ENCODE results near the gene MMP3. TPM values are rescaled to one million over a fixed set of nuclear protein-coding genes. Genes with fewer than 3 reads are reported as not detected.

Gene MMP3
- total and polyA plus RNA-seq, 2 experiments from 2014 or later: 0.68 TPM; not detected in 1

DNA sequence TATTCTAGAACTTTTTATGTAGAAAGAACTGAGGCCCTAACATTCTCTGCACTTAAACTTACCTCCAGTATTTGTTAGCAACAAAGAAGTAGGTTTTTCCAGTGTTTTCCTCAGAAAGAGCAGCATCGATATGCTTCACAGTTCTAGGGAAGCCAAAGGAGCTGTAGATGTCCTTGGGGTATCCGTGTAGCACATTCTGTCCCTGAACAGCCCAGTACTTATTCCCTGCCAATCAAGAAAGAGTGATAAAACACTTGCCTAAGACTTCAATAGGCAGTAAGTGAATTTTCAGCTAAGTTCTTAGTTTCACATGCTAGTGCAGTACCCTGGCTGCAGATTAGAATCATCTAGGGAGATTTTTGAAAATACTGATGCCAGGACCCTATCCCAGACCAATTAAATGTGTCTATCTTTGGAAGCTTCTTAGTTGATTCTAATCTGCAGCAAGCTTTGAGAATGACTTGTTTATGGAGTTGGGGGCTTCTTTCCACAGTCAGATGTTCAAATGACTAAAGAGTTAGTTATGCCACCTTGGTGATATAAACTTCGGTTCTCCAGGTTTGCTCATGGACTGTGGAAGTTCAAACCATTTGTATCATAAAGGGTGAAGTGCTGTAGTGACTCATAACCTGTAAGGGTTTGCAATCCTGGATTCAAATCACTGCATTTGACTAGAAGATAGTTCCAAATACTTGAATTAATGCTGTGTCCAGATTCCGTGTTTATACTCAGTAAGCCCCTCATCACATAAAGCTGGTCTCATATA is 52.0 kb downstream of the MMP3 start:
- no peaks in the 10 kb centered on the region for H3K36me3 Mint-ChIP-seq (ENCODE audit: low read depth)
- H3K36me3 ChIP-seq (ENCODE audit: insufficient read depth): no peaks in the 10 kb centered on the region
- no peaks in the 10 kb centered on the region for H3K79me2 ChIP-seq (replicated peaks; ENCODE audit: insufficient read depth)
- no peak overlapping the region for H3K27ac Mint-ChIP-seq
- peaks cover 2% of the 10 kb centered on the region; the same call in 1 of the 3 replicates for H3K4me1 Mint-ChIP-seq
- no peak overlapping the region for H3K4me2 ChIP-seq
- TF ChIP-seq, protein P1, sequence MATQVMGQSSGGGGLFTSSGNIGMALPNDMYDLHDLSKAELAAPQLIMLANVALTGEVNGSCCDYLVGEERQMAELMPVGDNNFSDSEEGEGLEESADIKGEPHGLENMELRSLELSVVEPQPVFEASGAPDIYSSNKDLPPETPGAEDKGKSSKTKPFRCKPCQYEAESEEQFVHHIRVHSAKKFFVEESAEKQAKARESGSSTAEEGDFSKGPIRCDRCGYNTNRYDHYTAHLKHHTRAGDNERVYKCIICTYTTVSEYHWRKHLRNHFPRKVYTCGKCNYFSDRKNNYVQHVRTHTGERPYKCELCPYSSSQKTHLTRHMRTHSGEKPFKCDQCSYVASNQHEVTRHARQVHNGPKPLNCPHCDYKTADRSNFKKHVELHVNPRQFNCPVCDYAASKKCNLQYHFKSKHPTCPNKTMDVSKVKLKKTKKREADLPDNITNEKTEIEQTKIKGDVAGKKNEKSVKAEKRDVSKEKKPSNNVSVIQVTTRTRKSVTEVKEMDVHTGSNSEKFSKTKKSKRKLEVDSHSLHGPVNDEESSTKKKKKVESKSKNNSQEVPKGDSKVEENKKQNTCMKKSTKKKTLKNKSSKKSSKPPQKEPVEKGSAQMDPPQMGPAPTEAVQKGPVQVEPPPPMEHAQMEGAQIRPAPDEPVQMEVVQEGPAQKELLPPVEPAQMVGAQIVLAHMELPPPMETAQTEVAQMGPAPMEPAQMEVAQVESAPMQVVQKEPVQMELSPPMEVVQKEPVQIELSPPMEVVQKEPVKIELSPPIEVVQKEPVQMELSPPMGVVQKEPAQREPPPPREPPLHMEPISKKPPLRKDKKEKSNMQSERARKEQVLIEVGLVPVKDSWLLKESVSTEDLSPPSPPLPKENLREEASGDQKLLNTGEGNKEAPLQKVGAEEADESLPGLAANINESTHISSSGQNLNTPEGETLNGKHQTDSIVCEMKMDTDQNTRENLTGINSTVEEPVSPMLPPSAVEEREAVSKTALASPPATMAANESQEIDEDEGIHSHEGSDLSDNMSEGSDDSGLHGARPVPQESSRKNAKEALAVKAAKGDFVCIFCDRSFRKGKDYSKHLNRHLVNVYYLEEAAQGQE (IDR thresholded peaks at IDR 0.05; ENCODE audit: unreplicated experiment): no peak
- no peak for TF ChIP-seq POLR2AphosphoS5 (IDR thresholded peaks at IDR 0.05; ENCODE audit: low read depth)
- H3F3A ChIP-seq (replicated peaks; ENCODE audit: low read depth): no peaks in the 10 kb centered on the region
- DNase-seq (ENCODE audit: low spot score) (no peak), ATAC-seq (no peak)
- H2AFZ ChIP-seq: no peak overlapping the region
- H4K20me1 ChIP-seq (replicated peaks; ENCODE audit: insufficient read depth): no peaks in the 10 kb centered on the region
- H3K9me2 ChIP-seq (ENCODE audit: insufficient read depth): no peaks in the 10 kb centered on the region
- no peak overlapping the region for H3K4me3 Mint-ChIP-seq
- H3K27ac ChIP-seq (ENCODE audit: low read depth): no peak overlapping the region
- no peaks in the 10 kb centered on the region for H3K27me3 ChIP-seq (ENCODE audit: insufficient read depth)
- no peak overlapping the region for H3K4me3 ChIP-seq
- H3K27me3 Mint-ChIP-seq (ENCODE audit: insufficient read depth, low read depth, poor library complexity): no peaks in the 10 kb centered on the region
- no peaks in the 10 kb centered on the region for H3K4me1 ChIP-seq (ENCODE audit: insufficient read depth)
- H3K9me3 Mint-ChIP-seq: no peaks in the 10 kb centered on the region

- Mint-ChIP-seq H3K27me3 (ENCODE audit: insufficient read depth, low read depth, poor library complexity) (no peaks in the 10 kb centered on the region), H3K36me3 (ENCODE audit: low read depth) (no peaks in the 10 kb centered on the region), H3K4me3 (no peak overlapping the region), H3K4me1 (no peaks in the 10 kb centered on the region), H3K27ac (no peak overlapping the region), H3K9me3 (no peaks in the 10 kb centered on the region)
- H3F3A ChIP-seq (replicated peaks; ENCODE audit: low read depth): no peaks in the 10 kb centered on the region
- no peak for ATAC-seq
- no peaks in the 10 kb centered on the region for H3K79me2 ChIP-seq (replicated peaks; ENCODE audit: insufficient read depth)
- H2AFZ ChIP-seq: no peak overlapping the region
- no peaks in the 10 kb centered on the region for H3K27me3 ChIP-seq (ENCODE audit: insufficient read depth)
- H3K4me1 ChIP-seq (ENCODE audit: insufficient read depth): no peaks in the 10 kb centered on the region
- no peaks in the 10 kb centered on the region for H3K9me2 ChIP-seq (ENCODE audit: insufficient read depth)
- H3K4me3 ChIP-seq: no peak overlapping the region
- TF ChIP-seq, protein P2, sequence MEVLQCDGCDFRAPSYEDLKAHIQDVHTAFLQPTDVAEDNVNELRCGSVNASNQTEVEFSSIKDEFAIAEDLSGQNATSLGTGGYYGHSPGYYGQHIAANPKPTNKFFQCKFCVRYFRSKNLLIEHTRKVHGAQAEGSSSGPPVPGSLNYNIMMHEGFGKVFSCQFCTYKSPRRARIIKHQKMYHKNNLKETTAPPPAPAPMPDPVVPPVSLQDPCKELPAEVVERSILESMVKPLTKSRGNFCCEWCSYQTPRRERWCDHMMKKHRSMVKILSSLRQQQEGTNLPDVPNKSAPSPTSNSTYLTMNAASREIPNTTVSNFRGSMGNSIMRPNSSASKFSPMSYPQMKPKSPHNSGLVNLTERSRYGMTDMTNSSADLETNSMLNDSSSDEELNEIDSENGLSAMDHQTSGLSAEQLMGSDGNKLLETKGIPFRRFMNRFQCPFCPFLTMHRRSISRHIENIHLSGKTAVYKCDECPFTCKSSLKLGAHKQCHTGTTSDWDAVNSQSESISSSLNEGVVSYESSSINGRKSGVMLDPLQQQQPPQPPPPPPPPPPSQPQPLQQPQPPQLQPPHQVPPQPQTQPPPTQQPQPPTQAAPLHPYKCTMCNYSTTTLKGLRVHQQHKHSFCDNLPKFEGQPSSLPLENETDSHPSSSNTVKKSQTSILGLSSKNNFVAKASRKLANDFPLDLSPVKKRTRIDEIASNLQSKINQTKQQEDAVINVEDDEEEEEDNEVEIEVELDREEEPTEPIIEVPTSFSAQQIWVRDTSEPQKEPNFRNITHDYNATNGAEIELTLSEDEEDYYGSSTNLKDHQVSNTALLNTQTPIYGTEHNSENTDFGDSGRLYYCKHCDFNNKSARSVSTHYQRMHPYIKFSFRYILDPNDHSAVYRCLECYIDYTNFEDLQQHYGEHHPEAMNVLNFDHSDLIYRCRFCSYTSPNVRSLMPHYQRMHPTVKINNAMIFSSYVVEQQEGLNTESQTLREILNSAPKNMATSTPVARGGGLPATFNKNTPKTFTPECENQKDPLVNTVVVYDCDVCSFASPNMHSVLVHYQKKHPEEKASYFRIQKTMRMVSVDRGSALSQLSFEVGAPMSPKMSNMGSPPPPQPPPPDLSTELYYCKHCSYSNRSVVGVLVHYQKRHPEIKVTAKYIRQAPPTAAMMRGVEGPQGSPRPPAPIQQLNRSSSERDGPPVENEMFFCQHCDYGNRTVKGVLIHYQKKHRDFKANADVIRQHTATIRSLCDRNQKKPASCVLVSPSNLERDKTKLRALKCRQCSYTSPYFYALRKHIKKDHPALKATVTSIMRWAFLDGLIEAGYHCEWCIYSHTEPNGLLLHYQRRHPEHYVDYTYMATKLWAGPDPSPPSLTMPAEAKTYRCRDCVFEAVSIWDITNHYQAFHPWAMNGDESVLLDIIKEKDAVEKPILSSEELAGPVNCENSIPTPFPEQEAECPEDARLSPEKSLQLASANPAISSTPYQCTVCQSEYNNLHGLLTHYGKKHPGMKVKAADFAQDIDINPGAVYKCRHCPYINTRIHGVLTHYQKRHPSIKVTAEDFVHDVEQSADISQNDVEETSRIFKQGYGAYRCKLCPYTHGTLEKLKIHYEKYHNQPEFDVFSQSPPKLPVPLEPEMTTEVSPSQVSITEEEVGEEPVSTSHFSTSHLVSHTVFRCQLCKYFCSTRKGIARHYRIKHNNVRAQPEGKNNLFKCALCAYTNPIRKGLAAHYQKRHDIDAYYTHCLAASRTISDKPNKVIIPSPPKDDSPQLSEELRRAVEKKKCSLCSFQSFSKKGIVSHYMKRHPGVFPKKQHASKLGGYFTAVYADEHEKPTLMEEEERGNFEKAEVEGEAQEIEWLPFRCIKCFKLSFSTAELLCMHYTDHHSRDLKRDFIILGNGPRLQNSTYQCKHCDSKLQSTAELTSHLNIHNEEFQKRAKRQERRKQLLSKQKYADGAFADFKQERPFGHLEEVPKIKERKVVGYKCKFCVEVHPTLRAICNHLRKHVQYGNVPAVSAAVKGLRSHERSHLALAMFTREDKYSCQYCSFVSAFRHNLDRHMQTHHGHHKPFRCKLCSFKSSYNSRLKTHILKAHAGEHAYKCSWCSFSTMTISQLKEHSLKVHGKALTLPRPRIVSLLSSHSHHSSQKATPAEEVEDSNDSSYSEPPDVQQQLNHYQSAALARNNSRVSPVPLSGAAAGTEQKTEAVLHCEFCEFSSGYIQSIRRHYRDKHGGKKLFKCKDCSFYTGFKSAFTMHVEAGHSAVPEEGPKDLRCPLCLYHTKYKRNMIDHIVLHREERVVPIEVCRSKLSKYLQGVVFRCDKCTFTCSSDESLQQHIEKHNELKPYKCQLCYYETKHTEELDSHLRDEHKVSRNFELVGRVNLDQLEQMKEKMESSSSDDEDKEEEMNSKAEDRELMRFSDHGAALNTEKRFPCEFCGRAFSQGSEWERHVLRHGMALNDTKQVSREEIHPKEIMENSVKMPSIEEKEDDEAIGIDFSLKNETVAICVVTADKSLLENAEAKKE (CRISPR knock-in tag; IDR thresholded peaks at IDR 0.05): no peak
- TF ChIP-seq ZNF114 (CRISPR knock-in tag; IDR thresholded peaks at IDR 0.05): no peak
- no peak for TF ChIP-seq JUNB (IDR thresholded peaks at IDR 0.05; ENCODE audit: unreplicated experiment)
- TF ChIP-seq ZNF331 (CRISPR knock-in tag; IDR thresholded peaks at IDR 0.05; ENCODE audit: low read depth): no peak
- TF ChIP-seq, protein P3, sequence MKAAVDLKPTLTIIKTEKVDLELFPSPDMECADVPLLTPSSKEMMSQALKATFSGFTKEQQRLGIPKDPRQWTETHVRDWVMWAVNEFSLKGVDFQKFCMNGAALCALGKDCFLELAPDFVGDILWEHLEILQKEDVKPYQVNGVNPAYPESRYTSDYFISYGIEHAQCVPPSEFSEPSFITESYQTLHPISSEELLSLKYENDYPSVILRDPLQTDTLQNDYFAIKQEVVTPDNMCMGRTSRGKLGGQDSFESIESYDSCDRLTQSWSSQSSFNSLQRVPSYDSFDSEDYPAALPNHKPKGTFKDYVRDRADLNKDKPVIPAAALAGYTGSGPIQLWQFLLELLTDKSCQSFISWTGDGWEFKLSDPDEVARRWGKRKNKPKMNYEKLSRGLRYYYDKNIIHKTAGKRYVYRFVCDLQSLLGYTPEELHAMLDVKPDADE (IDR thresholded peaks at IDR 0.05): no peak
- no peak for TF ChIP-seq CREB1 (CRISPR knock-in tag; IDR thresholded peaks at IDR 0.05; ENCODE audit: low read depth)
- no peaks in the 10 kb centered on the region for H4K20me1 ChIP-seq (replicated peaks; ENCODE audit: insufficient read depth)
- DNase-seq (ENCODE audit: low spot score): no peak
- H3K36me3 ChIP-seq (ENCODE audit: insufficient read depth): no peaks in the 10 kb centered on the region
- H3K4me2 ChIP-seq: no peak overlapping the region
- H3K27ac ChIP-seq (ENCODE audit: low read depth): no peak overlapping the region
These were observed 54.9 kb downstream of the MMP3 start for GRCh38 chr11:102788334-102788995.

Data from GM23338 (cell line).